IMR-90 (cell line): ENCODE data around the gene GALR1. TPM values are rescaled to one million over a fixed set of nuclear protein-coding genes. Genes with fewer than 3 reads are reported as not detected.

ENCODE experiments used
- ATAC-seq: fragments of 200-7000 bp; cut with Tn5 transposase; 2 replicates; pipeline ENCODE4 v1.9.1; 2020; ENCODE audit warnings: low read depth, mild to moderate bottlenecking, moderate library complexity
- BruUV-seq: library from RNA; stranded (reverse); fragments of 400-500 nt; replicated peaks from 2 replicates; lab custom pipeline; 2021; lab: Mats Ljungman, UMichigan
- CTCF ChIA-PET: fragments of 300-600 bp; formaldehyde crosslinking; extraction: SDS; loops from one replicate; lab custom pipeline; 2021; ENCODE audit warnings: antibody characterized with exemption; lab: Yijun Ruan, JAX
- POLR2A ChIA-PET: fragments of 300-600 bp; sonication (Branson Sonifier 250); formaldehyde crosslinking; loops from one replicate; lab custom pipeline; 2022; ENCODE audit warnings: antibody characterized with exemption; ENCODE audit not compliant: unreplicated experiment; lab: Charles Lee
- DNase-seq: peaks from one replicate; pipeline ENCODE4 v3.0.0; 2013
- H2AFZ ChIP-seq: replicated peaks from 2 replicates; pipeline ENCODE3; 2013; ENCODE audit warnings: low read length, mild to moderate bottlenecking; ENCODE audit not compliant: poor library complexity
- H2AK5ac ChIP-seq: 2 replicates; pipeline ENCODE4 v1.6.1; 2013; ENCODE audit warnings: low read depth, low read length, inconsistent platforms
- H2AK9ac ChIP-seq: replicated peaks from 2 replicates; pipeline ENCODE3; 2013; ENCODE audit warnings: mild to moderate bottlenecking, low read depth, low read length, moderate library complexity; ENCODE audit not compliant: poor library complexity
- H2BK120ac ChIP-seq: 2 replicates; pipeline ENCODE4 v1.6.1; 2013; ENCODE audit warnings: low read depth, low read length, inconsistent platforms
- H2BK15ac ChIP-seq: 3 replicates; pipeline ENCODE4 v1.6.1; 2013; ENCODE audit warnings: low read depth, low read length, inconsistent platforms
- H2BK20ac ChIP-seq: 2 replicates; pipeline ENCODE4 v1.6.1; 2013; ENCODE audit warnings: low read depth, mild to moderate bottlenecking, inconsistent platforms, low read length, moderate library complexity
- H2BK5ac ChIP-seq: 2 replicates; pipeline ENCODE4 v1.6.1; 2013; ENCODE audit warnings: mild to moderate bottlenecking, low read depth, low read length, inconsistent platforms; ENCODE audit not compliant: poor library complexity, severe bottlenecking
- H3K14ac ChIP-seq: replicated peaks from 2 replicates; pipeline ENCODE4 v1.6.1; 2013; ENCODE audit warnings: low read depth, low read length, inconsistent platforms
- H3K18ac ChIP-seq: 2 replicates; pipeline ENCODE4 v1.6.1; 2013; ENCODE audit warnings: low read depth, low read length, control low read depth
- H3K23ac ChIP-seq: 2 replicates; pipeline ENCODE4 v1.6.1; 2013; ENCODE audit warnings: low read depth, low read length, inconsistent platforms
- H3K27ac ChIP-seq: 2 replicates; pipeline ENCODE4 v1.5.1; 2013; ENCODE audit warnings: mild to moderate bottlenecking, control low read depth, low read length; ENCODE audit not compliant: insufficient read depth
- H3K27me3 ChIP-seq: 2 replicates; pipeline ENCODE4 v1.6.1; 2013; ENCODE audit warnings: low read length; ENCODE audit not compliant: control insufficient read depth, insufficient read depth
- H3K36me3 ChIP-seq: 2 replicates; pipeline ENCODE4 v1.6.1; 2013; ENCODE audit warnings: low read length, mixed read lengths; ENCODE audit not compliant: control insufficient read depth, insufficient read depth
- H3K4ac ChIP-seq: 2 replicates; pipeline ENCODE4 v1.6.1; 2013; ENCODE audit warnings: low read depth, low read length, inconsistent platforms
- H3K4me1 ChIP-seq: 2 replicates; pipeline ENCODE4 v1.6.1; 2013; ENCODE audit warnings: low read length, mixed read lengths; ENCODE audit not compliant: control insufficient read depth, insufficient read depth
- H3K4me2 ChIP-seq: 2 replicates; pipeline ENCODE4 v1.6.1; 2013; ENCODE audit warnings: low read depth, mild to moderate bottlenecking, control low read depth, low read length, moderate library complexity
- H3K4me3 ChIP-seq: 2 replicates; pipeline ENCODE4 v1.5.1; 2013; ENCODE audit warnings: low read depth, mild to moderate bottlenecking, control low read depth, low read length, moderate library complexity; ENCODE audit not compliant: insufficient read depth
- H3K56ac ChIP-seq: 2 replicates; pipeline ENCODE4 v1.6.1; 2013; ENCODE audit warnings: low read length, inconsistent platforms; ENCODE audit not compliant: insufficient read depth; ENCODE audit errors: extremely low read depth
- H3K79me1 ChIP-seq, 2 experiments: 2 replicates each; pipeline ENCODE4 v1.6.1; 2013; ENCODE audit warnings: low read length in 2 of 2, inconsistent platforms in 1 of 2, low read depth in 1 of 2
- H3K9ac ChIP-seq: 2 replicates; pipeline ENCODE4 v1.6.1; 2013; ENCODE audit warnings: low read depth, low read length, control low read depth
- H3K9me1 ChIP-seq: 2 replicates; pipeline ENCODE4 v1.6.1; 2013; ENCODE audit warnings: low read length, inconsistent platforms; ENCODE audit not compliant: insufficient read depth
- H3K9me3 ChIP-seq: 2 replicates; pipeline ENCODE4 v1.6.1; 2013; ENCODE audit warnings: low read length; ENCODE audit not compliant: control insufficient read depth, insufficient read depth
- H4K20me1 ChIP-seq: 2 replicates; pipeline ENCODE4 v1.6.1; 2013; ENCODE audit warnings: low read length, inconsistent platforms; ENCODE audit not compliant: insufficient read depth
- H4K5ac ChIP-seq: 2 replicates; pipeline ENCODE4 v1.6.1; 2013; ENCODE audit warnings: mild to moderate bottlenecking, low read depth, low read length, control low read depth
- H4K8ac ChIP-seq, 2 experiments: 2 replicates each; pipeline ENCODE4 v1.6.1; 2013; ENCODE audit warnings: low read depth in 2 of 2, low read length in 2 of 2, control low read depth in 1 of 2, inconsistent platforms in 1 of 2
- H4K91ac ChIP-seq: 2 replicates; pipeline ENCODE4 v1.6.1; 2013; ENCODE audit warnings: low read depth, low read length, inconsistent platforms; ENCODE audit not compliant: insufficient read depth
- BHLHE40 ChIP-seq: fragments of 150-350 bp; IDR thresholded peaks from 2 replicates; pipeline ENCODE4 v1.6.1; 2016; ENCODE audit warnings: mild to moderate bottlenecking, low read depth, low read length
- CEBPB ChIP-seq: IDR thresholded peaks from 2 replicates; pipeline ENCODE4 v1.6.1; 2012; ENCODE audit warnings: low read depth, low read length, improper control_type of control experiment
- CHD1 ChIP-seq: IDR thresholded peaks from 2 replicates; pipeline ENCODE4 v1.6.1; 2012; ENCODE audit warnings: low read depth, low read length, improper control_type of control experiment
- ELK1 ChIP-seq: fragments of 150-350 bp; IDR thresholded peaks from 2 replicates; pipeline ENCODE4 v1.6.1; 2016; ENCODE audit warnings: low read depth, mild to moderate bottlenecking, low read length, moderate library complexity, borderline replicate concordance
- FOS ChIP-seq: fragments of 150-350 bp; IDR thresholded peaks from 2 replicates; pipeline ENCODE4 v1.6.1; 2016; ENCODE audit warnings: low read depth, low read length
- MAFK ChIP-seq: IDR thresholded peaks from 2 replicates; pipeline ENCODE4 v1.6.1; 2012; ENCODE audit warnings: low read depth, low read length, improper control_type of control experiment
- MAZ ChIP-seq: IDR thresholded peaks from 2 replicates; pipeline ENCODE4 v1.6.1; 2012; ENCODE audit warnings: low read depth, mild to moderate bottlenecking, low read length, improper control_type of control experiment, moderate library complexity, borderline replicate concordance
- MXI1 ChIP-seq: IDR thresholded peaks from 2 replicates; pipeline ENCODE4 v1.6.1; 2012; ENCODE audit warnings: low read depth, mild to moderate bottlenecking, low read length, moderate library complexity, borderline replicate concordance
- NFE2L2 ChIP-seq: fragments of 150-350 bp; IDR thresholded peaks from 2 replicates; pipeline ENCODE4 v1.6.1; 2016; ENCODE audit warnings: low read depth, mild to moderate bottlenecking, low read length
- POLR2A ChIP-seq: IDR thresholded peaks from 2 replicates; pipeline ENCODE4 v1.6.1; 2012; ENCODE audit warnings: mild to moderate bottlenecking, low read depth, low read length
- RAD21 ChIP-seq: IDR thresholded peaks from 2 replicates; pipeline ENCODE4 v1.6.1; 2012; ENCODE audit warnings: low read length, improper control_type of control experiment
- RCOR1 ChIP-seq: IDR thresholded peaks from 2 replicates; pipeline ENCODE4 v1.6.1; 2012; ENCODE audit warnings: mild to moderate bottlenecking, low read length, improper control_type of control experiment; ENCODE audit not compliant: insufficient replicate concordance
- RFX5 ChIP-seq: IDR thresholded peaks from 2 replicates; pipeline ENCODE4 v1.8.0; 2012; ENCODE audit warnings: low read depth, mild to moderate bottlenecking, low read length, moderate library complexity
- SMC3 ChIP-seq: fragments of 150-350 bp; IDR thresholded peaks from 2 replicates; pipeline ENCODE4 v1.6.1; 2016; ENCODE audit warnings: low read depth, mild to moderate bottlenecking, antibody characterized with exemption, low read length, moderate library complexity
- USF2 ChIP-seq: fragments of 150-350 bp; IDR thresholded peaks from 2 replicates; pipeline ENCODE4 v1.6.1; 2017; ENCODE audit warnings: mild to moderate bottlenecking, antibody characterized with exemption, low read length, low read depth
- WGBS, 2 experiments: methylation state at CpG; one replicate each; pipeline versions ENCODE4 v1.1.5 to v1.1.7; 2013; ENCODE audit warnings: missing lambda C conversion rate in 2 of 2; ENCODE audit not compliant: insufficient read length in 1 of 2; ENCODE audit errors: extremely low coverage in 2 of 2; 5-methylcytosine and 5-hydroxymethylcytosine counted together
- dilution Hi-C: fragments of 300-500 bp; cut with HindIII; formaldehyde crosslinking; loops from one replicate; pipeline ENCODE4 v1.14.3; 2018; ENCODE audit warnings: low sequenced_read_pairs; ENCODE audit not compliant: unreplicated experiment
- in situ Hi-C: fragments of 300-500 bp; cut with MboI; formaldehyde crosslinking; loops from 3 replicates; pipeline ENCODE4 v1.14.3; 2019; ENCODE audit warnings: low sequenced_read_pairs, inconsistent platforms, mixed read lengths
- intact Hi-C: fragments of 100-400 bp; cut with micrococcal nuclease; formaldehyde crosslinking; loops from 2 replicates; pipeline ENCODE4 v1.10.0; 2022
- polyA plus RNA-seq, 3 experiments: library from polyadenylated mRNA; depleted of rRNA; stranded (reverse); fragments of >200 nt; gene quantifications; 2 replicates each; pipeline ENCODE4 v1.2.3, GENCODE V29; 2012; ENCODE audit warnings: low replicate concordance in 1 of 3
- total RNA-seq: library from RNA; depleted of rRNA; stranded (reverse); fragments of >200 nt; gene quantifications from 2 replicates; pipeline ENCODE4 v1.2.3, GENCODE V29; 2012
- TF ChIP-seq, protein P1 (sequence below): conservative IDR thresholded peaks from 2 replicates; pipeline ENCODE4 v1.5.1; 2012; ENCODE audit warnings: mild to moderate bottlenecking, low read depth, low read length, improper control_type of control experiment

The GALR1 gene
- total and polyA plus RNA-seq, 2 of the 4 experiments (the other 2 are of a cell fraction), result not detected

GRCh38 chr18:77300579-77300978 lies 50.9 kb downstream of the GALR1 start:
- H3K4me3 ChIP-seq, result no peak overlapping the region
- DNase-seq (no peak), ATAC-seq (no peak)
- H2AK9ac ChIP-seq, result no peak overlapping the region
- no peak overlapping the region for H3K23ac ChIP-seq
- no peak for TF ChIP-seq RCOR1
- TF ChIP-seq RFX5, result no peak
- TF ChIP-seq FOS, result no peak
- TF ChIP-seq CEBPB, result no peak
- TF ChIP-seq POLR2A, result no peak
- TF ChIP-seq MAZ, result no peak
- no peak for TF ChIP-seq RAD21
- TF ChIP-seq ELK1, result no peak
- no peak for TF ChIP-seq USF2
- TF ChIP-seq NFE2L2, result no peak
- no peak for TF ChIP-seq MAFK
- no peak for TF ChIP-seq SMC3
- TF ChIP-seq BHLHE40, result no peak
- no peak for TF ChIP-seq CHD1
- TF ChIP-seq, protein P1, sequence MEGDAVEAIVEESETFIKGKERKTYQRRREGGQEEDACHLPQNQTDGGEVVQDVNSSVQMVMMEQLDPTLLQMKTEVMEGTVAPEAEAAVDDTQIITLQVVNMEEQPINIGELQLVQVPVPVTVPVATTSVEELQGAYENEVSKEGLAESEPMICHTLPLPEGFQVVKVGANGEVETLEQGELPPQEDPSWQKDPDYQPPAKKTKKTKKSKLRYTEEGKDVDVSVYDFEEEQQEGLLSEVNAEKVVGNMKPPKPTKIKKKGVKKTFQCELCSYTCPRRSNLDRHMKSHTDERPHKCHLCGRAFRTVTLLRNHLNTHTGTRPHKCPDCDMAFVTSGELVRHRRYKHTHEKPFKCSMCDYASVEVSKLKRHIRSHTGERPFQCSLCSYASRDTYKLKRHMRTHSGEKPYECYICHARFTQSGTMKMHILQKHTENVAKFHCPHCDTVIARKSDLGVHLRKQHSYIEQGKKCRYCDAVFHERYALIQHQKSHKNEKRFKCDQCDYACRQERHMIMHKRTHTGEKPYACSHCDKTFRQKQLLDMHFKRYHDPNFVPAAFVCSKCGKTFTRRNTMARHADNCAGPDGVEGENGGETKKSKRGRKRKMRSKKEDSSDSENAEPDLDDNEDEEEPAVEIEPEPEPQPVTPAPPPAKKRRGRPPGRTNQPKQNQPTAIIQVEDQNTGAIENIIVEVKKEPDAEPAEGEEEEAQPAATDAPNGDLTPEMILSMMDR, result no peak
- no peak for TF ChIP-seq MXI1
- no peak overlapping the region for H3K27ac ChIP-seq
- no peaks in the 10 kb centered on the region for H3K27me3 ChIP-seq
- H2BK120ac ChIP-seq, result no peak overlapping the region
- dilution Hi-C loops (no loop called here), in situ Hi-C loops (no loop called here), intact Hi-C loops (no loop called here)
- H3K9ac ChIP-seq, result no peak overlapping the region
- H4K91ac ChIP-seq, result no peak overlapping the region
- H2AK5ac ChIP-seq, result no peak overlapping the region
- no peak overlapping the region for H3K4me2 ChIP-seq
- H3K36me3 ChIP-seq, result no peaks in the 10 kb centered on the region
- no peak overlapping the region for H4K5ac ChIP-seq
- H3K9me1 ChIP-seq, result no peaks in the 10 kb centered on the region
- no peak overlapping the region for H3K18ac ChIP-seq
- no peak overlapping the region for H3K4ac ChIP-seq
- no peak overlapping the region for H3K14ac ChIP-seq
- no peaks in the 10 kb centered on the region for H3K79me1 ChIP-seq
- no peak overlapping the region for H4K8ac ChIP-seq
- H2BK5ac ChIP-seq, result no peak overlapping the region
- H3K4me1 ChIP-seq, result no peaks in the 10 kb centered on the region
- H2AFZ ChIP-seq, result peak overlapping the region; percentile 11
- ChIA-PET CTCF (no interaction called here), POLR2A (no interaction called here)
- peaks cover 12% of the 10 kb centered on the region for H3K9me3 ChIP-seq
- H3K56ac ChIP-seq, result no peak overlapping the region
- WGBS, 2 experiments, result 7% methylated on average over 3 of the region's 7 CpGs; no CpG with 5 or more reads in 1 of the 2 experiments
- BruUV-seq, result no TSS peak
- H2BK15ac ChIP-seq, result no peak overlapping the region
- no peak overlapping the region for H2BK20ac ChIP-seq
- no peaks in the 10 kb centered on the region for H4K20me1 ChIP-seq
